GM12878 (cell line): Measurements from ENCODE around the gene AOAH. TPM values are rescaled to one million over a fixed set of nuclear protein-coding genes. Genes with fewer than 3 reads are reported as not detected.

ENCODE experiments used
- ATAC-seq: fragments of 200-7000 bp; cut with Tn5 transposase; 3 replicates; pipeline ENCODE4 v1.9.1; 2020; ENCODE audit warnings: mild to moderate bottlenecking, moderate library complexity
- BruUV-seq: library from RNA; stranded (reverse); fragments of 400-500 nt; replicated peaks from 2 replicates; lab custom pipeline; 2021; lab: Mats Ljungman, UMichigan
- CTCF ChIA-PET: fragments of 300-600 bp; sonication (Branson Sonifier 250); formaldehyde crosslinking; extraction: SDS; loops from one replicate; lab custom pipeline; 2021; ENCODE audit warnings: inconsistent platforms; lab: Yijun Ruan, JAX
- POLR2A ChIA-PET: fragments of 350-600 bp; formaldehyde crosslinking; extraction: SDS; loops from one replicate; lab custom pipeline; 2021; ENCODE audit warnings: inconsistent platforms; lab: Charles Lee
- RAD21 ChIA-PET: fragments of 300-600 bp; sonication (Branson Sonifier 250); formaldehyde crosslinking; loops from one replicate; lab custom pipeline; 2023; ENCODE audit warnings: antibody characterized with exemption; ENCODE audit not compliant: unreplicated experiment; lab: Charles Lee
- SMC1A ChIA-PET: fragments of 300-600 bp; sonication (Branson Sonifier 250); formaldehyde crosslinking; loops from one replicate; lab custom pipeline; 2023; ENCODE audit not compliant: unreplicated experiment, uncharacterized antibody; lab: Charles Lee
- DNase-seq: peaks from one replicate; pipeline ENCODE4 v3.0.0-alpha.2; 2011; ENCODE audit warnings: low read depth, low spot score
- FAIRE-seq: peaks from 3 replicates; lab custom pipeline; 2011; peaks lifted over from hg19 to GRCh38; lab: Jason Lieb, UNC
- H2AFZ ChIP-seq: 2 replicates; pipeline ENCODE4 v1.6.0; 2011; ENCODE audit warnings: low read depth, low read length, control low read depth; ENCODE audit not compliant: control insufficient read depth
- H3K27ac ChIP-seq: 2 replicates; pipeline ENCODE4 v1.5.1; 2011; ENCODE audit warnings: control low read depth; ENCODE audit not compliant: control insufficient read depth, insufficient read depth
- H3K27me3 ChIP-seq, 2 experiments: replicated peaks in 1 of 2; 2 replicates each; pipeline versions ENCODE4 v1.6.0 to v1.6.1; 2011; ENCODE audit warnings: low read length in 1 of 2; ENCODE audit not compliant: control insufficient read depth in 2 of 2, insufficient read depth in 2 of 2
- H3K36me3 ChIP-seq, 2 experiments: 2 replicates each; pipeline ENCODE4 v1.5.1; 2011; ENCODE audit warnings: low read length in 1 of 2; ENCODE audit not compliant: control insufficient read depth in 2 of 2, insufficient read depth in 2 of 2
- H3K4me1 ChIP-seq: 2 replicates; pipeline ENCODE4 v1.6.1; 2011; ENCODE audit warnings: mild to moderate bottlenecking, low read length, moderate library complexity, mixed read lengths; ENCODE audit not compliant: control insufficient read depth, insufficient read depth
- H3K4me2 ChIP-seq: 2 replicates; pipeline ENCODE4 v1.6.0; 2011; ENCODE audit warnings: control low read depth; ENCODE audit not compliant: control insufficient read depth, insufficient read depth
- H3K4me3 ChIP-seq: fragments of 200-600 bp; sonication (generic); 2 replicates; pipeline ENCODE4 v1.5.1; 2016
- H3K79me2 ChIP-seq: 2 replicates; pipeline ENCODE4 v1.6.0; 2011; ENCODE audit warnings: low read length; ENCODE audit not compliant: control insufficient read depth, insufficient read depth
- H3K9ac ChIP-seq: 2 replicates; pipeline ENCODE4 v1.8.0; 2011; ENCODE audit warnings: low read length, control low read depth, mixed read lengths; ENCODE audit not compliant: control insufficient read depth, insufficient read depth
- H3K9me3 ChIP-seq: replicated peaks from 3 replicates; pipeline ENCODE4 v1.5.1; 2011; ENCODE audit warnings: mild to moderate bottlenecking, low read length; ENCODE audit not compliant: control insufficient read depth, insufficient read depth
- H4K20me1 ChIP-seq: 2 replicates; pipeline ENCODE4 v1.6.0; 2011; ENCODE audit not compliant: control insufficient read depth, insufficient read depth
- ASH2L ChIP-seq: fragments of 300-600, 200-600 bp; sonication (generic); IDR thresholded peaks from 2 replicates; pipeline ENCODE4 v1.6.1; 2017; ENCODE audit warnings: low read depth, mild to moderate bottlenecking, borderline replicate concordance
- ATF3 ChIP-seq: IDR thresholded peaks from 2 replicates; pipeline ENCODE4 v1.6.1; 2011; ENCODE audit warnings: low read depth, mild to moderate bottlenecking, low read length, moderate library complexity, borderline replicate concordance; ENCODE audit errors: extremely low read depth
- HDAC2 ChIP-seq: fragments of 200-600 bp; sonication (generic); IDR thresholded peaks from 2 replicates; pipeline ENCODE4 v1.6.1; 2017
- IRF5 ChIP-seq: fragments of 450-650 bp; IDR thresholded peaks from 2 replicates; pipeline ENCODE4 v1.6.1; 2017; ENCODE audit warnings: borderline replicate concordance
- JUND ChIP-seq: IDR thresholded peaks from 2 replicates; pipeline ENCODE4 v1.6.1; 2012; ENCODE audit warnings: low read depth, mild to moderate bottlenecking, low read length, improper control_type of control experiment, moderate library complexity
- MTA2 ChIP-seq: fragments of 450-650 bp; IDR thresholded peaks from 2 replicates; pipeline ENCODE4 v1.6.1; 2016; ENCODE audit warnings: low read depth, mild to moderate bottlenecking, moderate library complexity
- MXI1 ChIP-seq: fragments of 150-350 bp; IDR thresholded peaks from 2 replicates; pipeline ENCODE4 v1.6.1; 2011; ENCODE audit warnings: low read depth, mild to moderate bottlenecking, inconsistent platforms, low read length, improper control_type of control experiment
- PAX5 ChIP-seq: IDR thresholded peaks from 2 replicates; pipeline ENCODE4 v1.6.1; 2011; ENCODE audit warnings: low read depth, low read length, borderline replicate concordance
- SIN3A ChIP-seq: IDR thresholded peaks from 2 replicates; pipeline ENCODE4 v1.6.1; 2012; ENCODE audit warnings: low read depth, low read length, improper control_type of control experiment
- SKIL ChIP-seq: fragments of 450-650 bp; IDR thresholded peaks from 2 replicates; pipeline ENCODE4 v1.6.1; 2017; ENCODE audit warnings: mild to moderate bottlenecking, low read depth, inconsistent platforms; ENCODE audit not compliant: poor library complexity, severe bottlenecking
- SMARCA5 ChIP-seq: fragments of 450-650 bp; IDR thresholded peaks from 2 replicates; pipeline ENCODE4 v1.6.1; 2017; ENCODE audit warnings: mild to moderate bottlenecking
- WRNIP1 ChIP-seq: IDR thresholded peaks from 2 replicates; pipeline ENCODE4 v1.6.1; 2011; ENCODE audit warnings: low read depth, low read length, improper control_type of control experiment, borderline replicate concordance
- YBX1 ChIP-seq: fragments of 450-650 bp; IDR thresholded peaks from 2 replicates; pipeline ENCODE4 v1.6.1; 2016; ENCODE audit warnings: antibody characterized with exemption
- ZNF217 ChIP-seq: fragments of 450-650 bp; IDR thresholded peaks from 2 replicates; pipeline ENCODE4 v1.6.1; 2017; ENCODE audit warnings: antibody characterized with exemption, mild to moderate bottlenecking
- WGBS: methylation state at CpG from one replicate; pipeline ENCODE4 v1.1.6; 2016; ENCODE audit warnings: low lambda C conversion rate; ENCODE audit not compliant: insufficient replicate concordance, insufficient coverage; ENCODE audit errors: missing lambda C conversion rate; 5-methylcytosine and 5-hydroxymethylcytosine counted together
- in situ Hi-C: fragments of 300-500 bp; cut with MboI; formaldehyde crosslinking; loops from 9 replicates; pipeline ENCODE4 v1.14.3; 2018; ENCODE audit warnings: mixed read lengths
- intact Hi-C: fragments of 100-400 bp; cut with micrococcal nuclease; formaldehyde crosslinking; loops from one replicate; pipeline ENCODE4 v1.14.2; 2022; ENCODE audit not compliant: unreplicated experiment
- polyA plus RNA-seq, 11 experiments: library from polyadenylated mRNA; depleted of rRNA in 4 of 11; unstranded in 6 of 11; stranded (reverse) in 5 of 11; fragments of >200 nt; fragmentation: Nextera tagmentation in 4 of 11; fragmentation: Illumina TruSeq in 1 of 11; extraction: Ambion mirVana in 4 of 11; extraction: Trizol in 1 of 11; gene quantifications; 1 replicate in 1 of 11; 2 replicates in 10 of 11; pipeline versions ENCODE4 v1.2.1 to v1.2.3, GENCODE V29; 2011 to 2016; ENCODE audit warnings: inconsistent platforms in 2 of 11, missing spikeins in 2 of 11, low read depth in 1 of 11
- total RNA-seq, 4 experiments: library from RNA; depleted of rRNA in 3 of 4; stranded (reverse); fragments of >200 nt in 3 of 4; fragmentation: Illumina TruSeq in 1 of 4; extraction: Trizol in 1 of 4; gene quantifications; 2 replicates each; pipeline versions ENCODE4 v1.2.1 to v1.2.3, GENCODE V29; 2013 to 2021

The AOAH gene
- total and polyA plus RNA-seq, 10 of the 15 experiments (the other 5 are each of a cell fraction or from before 2014, with no cell fraction given), result 0.32 to 2.8 (median 1.4) TPM

GRCh38 chr7:36512616-36513015 is 211.7 kb downstream of the AOAH start:
- no peaks in the 10 kb centered on the region for H3K27me3 ChIP-seq
- H3K79me2 ChIP-seq, result no peaks in the 10 kb centered on the region
- H3K4me3 ChIP-seq, result no peak overlapping the region
- SMC1A ChIA-PET, result no interaction called here
- TF ChIP-seq WRNIP1 (no peak), SIN3A (no peak), ASH2L (no peak), MXI1 (no peak), SKIL (no peak), IRF5 (no peak), MTA2 (no peak), YBX1 (no peak), PAX5 (no peak), ATF3 (no peak), ZNF217 (no peak), HDAC2 (no peak), JUND (no peak), SMARCA5 (no peak)
- no peaks in the 10 kb centered on the region for H3K36me3 ChIP-seq
- DNase-seq, result no peak
- no peaks in the 10 kb centered on the region for H4K20me1 ChIP-seq
- in situ Hi-C loops (no loop called here), intact Hi-C loops (no loop called here)
- FAIRE-seq, result no peak
- WGBS, result 66% methylated on average over 4 of the region's 4 CpGs
- POLR2A ChIA-PET, result no interaction called here
- H3K27ac ChIP-seq, result no peak overlapping the region
- no peak for ATAC-seq
- CTCF ChIA-PET, result no interaction called here
- H3K4me2 ChIP-seq, result no peak overlapping the region
- no peak overlapping the region for H3K9ac ChIP-seq
- no peaks in the 10 kb centered on the region for H3K4me1 ChIP-seq
- RAD21 ChIA-PET, result no interaction called here
- no TSS peak for BruUV-seq
- H3K9me3 ChIP-seq, result no peaks in the 10 kb centered on the region
- H2AFZ ChIP-seq, result no peak overlapping the region
